A549 (cell line): ENCODE data around the gene RPE. TPM values are rescaled to one million over a fixed set of nuclear protein-coding genes. Genes with fewer than 3 reads are reported as not detected.

Source experiments
- ATAC-seq, 2 experiments: fragments of 200-7000 bp in 1 of 2; fragments of >200 bp in 1 of 2; cut with Nextera tagmentation in 1 of 2; cut with Tn5 transposase in 1 of 2; 3 replicates each; pipeline versions ENCODE4 v1.8.0 to v1.9.1; 2018 to 2020; ENCODE audit warnings: mild to moderate bottlenecking in 1 of 2, moderate library complexity in 1 of 2
- CTCF ChIA-PET: fragments of 300-600 bp; sonication (Branson Sonifier 250); formaldehyde crosslinking; extraction: SDS; loops from one replicate; lab custom pipeline; 2021; ENCODE audit warnings: antibody characterized with exemption, inconsistent platforms; lab: Yijun Ruan, JAX
- POLR2A ChIA-PET: fragments of 350-600 bp; formaldehyde crosslinking; extraction: SDS; loops from one replicate; lab custom pipeline; 2021; ENCODE audit warnings: antibody characterized with exemption, inconsistent platforms; lab: Yijun Ruan, JAX
- DNase-seq, 2 experiments: peaks; one replicate each; pipeline versions ENCODE4 v3.0.0 to v3.0.0-alpha.2; 2011 to 2016; ENCODE audit warnings: low read depth in 1 of 2, low spot score in 1 of 2
- FAIRE-seq: peaks from 2 replicates; lab custom pipeline; 2011; peaks lifted over from hg19 to GRCh38; lab: Jason Lieb, UNC
- H3K27ac ChIP-seq, 2 experiments: fragments of >200 bp; sonication (Bioruptor Twin); formaldehyde crosslinking; 3 replicates each; pipeline ENCODE4 v1.5.1; 2016 to 2017
- H3K4me1 ChIP-seq: fragments of >200 bp; sonication (Bioruptor Twin); formaldehyde crosslinking; 3 replicates; pipeline ENCODE4 v1.6.1; 2016
- H3K4me2 ChIP-seq: fragments of >200 bp; sonication (Bioruptor Twin); formaldehyde crosslinking; 3 replicates; pipeline ENCODE4 v1.6.1; 2016
- H3K4me3 ChIP-seq: fragments of >200 bp; sonication (Bioruptor Twin); formaldehyde crosslinking; 3 replicates; pipeline ENCODE4 v1.5.1; 2016
- H3K9me3 ChIP-seq: fragments of >200 bp; sonication (Bioruptor Twin); formaldehyde crosslinking; 3 replicates; pipeline ENCODE4 v1.6.1; 2016
- CEBPB ChIP-seq, 2 experiments: fragments of >200 bp in 1 of 2; sonication (Bioruptor Twin) in 1 of 2; formaldehyde crosslinking in 1 of 2; IDR thresholded peaks; 2 replicates each; pipeline ENCODE4 v1.6.1; 2012 to 2016
- CTCF ChIP-seq: fragments of >200 bp; sonication (Bioruptor Twin); formaldehyde crosslinking; IDR thresholded peaks from 3 replicates; pipeline ENCODE4 v1.5.1; 2016
- EP300 ChIP-seq, 2 experiments: fragments of >200 bp; sonication (Bioruptor Twin); formaldehyde crosslinking; IDR thresholded peaks; 2 replicates in 1 of 2; 3 replicates in 1 of 2; pipeline ENCODE4 v1.6.1; 2016 to 2017
- FOSL2 ChIP-seq, 2 experiments: fragments of 450-650 bp in 1 of 2; fragments of >200 bp in 1 of 2; sonication (Bioruptor Twin) in 1 of 2; formaldehyde crosslinking; IDR thresholded peaks; 2 replicates each; pipeline versions ENCODE4 v1.5.0 to v1.6.1; 2016 to 2020; ENCODE audit warnings: mild to moderate bottlenecking in 1 of 2, moderate library complexity in 1 of 2
- KDM1A ChIP-seq: fragments of 200-600 bp; sonication (generic); IDR thresholded peaks from 2 replicates; pipeline ENCODE4 v1.6.1; 2016; ENCODE audit warnings: low read depth, mild to moderate bottlenecking
- RCOR1 ChIP-seq: fragments of 150-350 bp; IDR thresholded peaks from 2 replicates; pipeline ENCODE4 v1.6.1; 2014; ENCODE audit warnings: antibody characterized with exemption, low read length, low read depth
- RNF2 ChIP-seq: fragments of 200-600 bp; sonication (generic); IDR thresholded peaks from 2 replicates; pipeline ENCODE4 v1.6.1; 2016; ENCODE audit warnings: low read depth, mild to moderate bottlenecking, antibody characterized with exemption, moderate library complexity, borderline replicate concordance
- TP53 ChIP-seq: fragments of 250-450 bp; sonication (Bioruptor Pico); IDR thresholded peaks from 2 replicates; pipeline ENCODE4 v1.5.0; 2021; ENCODE audit warnings: mild to moderate bottlenecking, moderate library complexity
- ZFP36 ChIP-seq: fragments of 450-650 bp; IDR thresholded peaks from 2 replicates; pipeline ENCODE4 v1.6.1; 2014; ENCODE audit warnings: borderline replicate concordance; ENCODE audit not compliant: partially characterized antibody
- ZNF302 ChIP-seq: fragments of 250-450 bp; sonication (Bioruptor Pico); IDR thresholded peaks from 2 replicates; pipeline ENCODE4 v1.9.0; 2021; ENCODE audit warnings: inconsistent platforms, mild to moderate bottlenecking, moderate library complexity
- WGBS: methylation state at CpG from one replicate; pipeline ENCODE4 v1.1.6; 2017; ENCODE audit errors: missing lambda C conversion rate; 5-methylcytosine and 5-hydroxymethylcytosine counted together
- polyA plus RNA-seq, 4 experiments: library from polyadenylated mRNA; depleted of rRNA in 3 of 4; stranded (reverse); fragments of >200 nt; fragmentation: RNase III in 1 of 4; extraction: RNeasy Plus Mini Kit Qiagen cat#74134 plus additional on column Dnase treatment in 1 of 4; gene quantifications; 2 replicates in 3 of 4; 3 replicates in 1 of 4; pipeline ENCODE4 v1.2.3, GENCODE V29; 2011 to 2017
- TF ChIP-seq, protein P1 (sequence below): IDR thresholded peaks from 2 replicates; pipeline ENCODE4 v1.6.1; 2012
- TF ChIP-seq, protein P2 (sequence below): fragments of >200 bp; sonication (Bioruptor Twin); formaldehyde crosslinking; IDR thresholded peaks from 2 replicates; pipeline ENCODE4 v1.6.1; 2016
- TF ChIP-seq, protein P3 (sequence below): IDR thresholded peaks from 2 replicates; pipeline ENCODE4 v1.6.1; 2012

The RPE gene
- polyA plus RNA-seq, 2 of the 4 experiments (the other 2 are of a cell fraction): 81.5 to 118 TPM

DNA sequence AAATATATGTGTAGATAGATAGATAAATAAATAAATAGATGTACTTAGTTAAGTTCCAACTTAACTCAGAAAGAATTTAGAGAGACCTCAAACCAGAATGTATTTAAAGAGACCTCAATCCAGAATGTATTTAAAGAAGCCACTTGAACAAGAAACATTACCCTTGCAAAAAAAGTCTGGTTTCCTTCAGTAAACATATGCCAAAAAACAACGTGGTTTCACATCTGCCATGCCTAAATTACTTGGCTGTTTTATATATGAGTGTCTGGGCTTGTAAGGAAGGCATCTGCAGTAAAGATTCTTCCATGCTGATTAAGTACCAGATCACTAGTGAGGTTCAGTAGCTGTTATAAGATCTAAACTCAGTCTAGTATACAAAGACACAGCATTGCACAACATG, 29.1 kb upstream of the RPE start:
- TF ChIP-seq CTCF (no peak), CEBPB (IDR thresholded peaks at IDR 0.05) (no peak), RNF2 (no peak), ZFP36 (no peak)
- TF ChIP-seq, protein P1, sequence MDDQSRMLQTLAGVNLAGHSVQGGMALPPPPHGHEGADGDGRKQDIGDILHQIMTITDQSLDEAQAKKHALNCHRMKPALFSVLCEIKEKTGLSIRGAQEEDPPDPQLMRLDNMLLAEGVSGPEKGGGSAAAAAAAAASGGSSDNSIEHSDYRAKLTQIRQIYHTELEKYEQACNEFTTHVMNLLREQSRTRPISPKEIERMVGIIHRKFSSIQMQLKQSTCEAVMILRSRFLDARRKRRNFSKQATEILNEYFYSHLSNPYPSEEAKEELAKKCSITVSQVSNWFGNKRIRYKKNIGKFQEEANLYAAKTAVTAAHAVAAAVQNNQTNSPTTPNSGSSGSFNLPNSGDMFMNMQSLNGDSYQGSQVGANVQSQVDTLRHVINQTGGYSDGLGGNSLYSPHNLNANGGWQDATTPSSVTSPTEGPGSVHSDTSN: no peak
- TF ChIP-seq, protein P2, sequence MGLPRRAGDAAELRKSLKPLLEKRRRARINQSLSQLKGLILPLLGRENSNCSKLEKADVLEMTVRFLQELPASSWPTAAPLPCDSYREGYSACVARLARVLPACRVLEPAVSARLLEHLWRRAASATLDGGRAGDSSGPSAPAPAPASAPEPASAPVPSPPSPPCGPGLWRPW: no peak
- TF ChIP-seq, protein P3, sequence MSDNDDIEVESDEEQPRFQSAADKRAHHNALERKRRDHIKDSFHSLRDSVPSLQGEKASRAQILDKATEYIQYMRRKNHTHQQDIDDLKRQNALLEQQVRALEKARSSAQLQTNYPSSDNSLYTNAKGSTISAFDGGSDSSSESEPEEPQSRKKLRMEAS: no peak
- Histone ChIP-seq H3K27ac (no peak overlapping the region), H3K9me3 (no peaks in the 10 kb centered on the region), H3K4me3 (no peak overlapping the region), H3K4me1 (no peaks in the 10 kb centered on the region), H3K4me2 (no peak overlapping the region)
- CTCF ChIA-PET: interaction anchor here (1.1 kb wide), 1 partner anchor 226 kb away, joined by 3 read pairs; no protein-coding TSS in a partner anchor
- no peak for DNase-seq
- ATAC-seq: no peak
- 0% methylated on average over 1 of the region's 1 CpG for WGBS
- POLR2A ChIA-PET: no interaction called here
- no peak for FAIRE-seq

- FAIRE-seq (no peak), DNase-seq (no peak), ATAC-seq (no peak)
- no peak for TF ChIP-seq ZNF302 (CRISPR knock-in tag)
- TF ChIP-seq KDM1A: no peak
- TF ChIP-seq TP53 (CRISPR knock-in tag): no peak
- no peak for TF ChIP-seq RCOR1
- TF ChIP-seq FOSL2 (IDR thresholded peaks at IDR 0.05): no peak
- TF ChIP-seq FOSL2 (CRISPR knock-in tag; IDR thresholded peaks at IDR 0.05): no peak
- no peak overlapping the region for H3K27ac ChIP-seq
- no peaks in the 10 kb centered on the region for H3K4me1 ChIP-seq
- H3K4me2 ChIP-seq: no peak overlapping the region
- H3K4me3 ChIP-seq: no peak overlapping the region
- no peaks in the 10 kb centered on the region for H3K9me3 ChIP-seq
- ChIA-PET CTCF (no interaction called here), POLR2A (no interaction called here)
- WGBS: 0% methylated on average over 1 of the region's 1 CpG
Measured at GRCh38 chr2:209974576-209974975, 27.9 kb upstream of the RPE start.

- H3K4me1 ChIP-seq: no peaks in the 10 kb centered on the region
- no peak for FAIRE-seq
- no peak for DNase-seq
- POLR2A ChIA-PET: no interaction called here
- no peak for ATAC-seq
- no peak overlapping the region for H3K4me2 ChIP-seq
- H3K9me3 ChIP-seq: no peaks in the 10 kb centered on the region
- CTCF ChIA-PET: interaction anchor here (0.8 to 3.6 kb wide), 10 partner anchors 8 to 227 kb away, joined by 3 to 26 read pairs (median 5); no protein-coding TSS in a partner anchor
- H3K4me3 ChIP-seq: no peak overlapping the region
- TF ChIP-seq EP300 (IDR thresholded peaks at IDR 0.05): no peak
- H3K27ac ChIP-seq: no peak overlapping the region
- 26% methylated on average over 9 of the region's 9 CpGs for WGBS
Measured at GRCh38 chr2:209976698-209977385, 25.6 kb upstream of the RPE start.
